GM12878 (cell line): Measurements from ENCODE around the gene GRB10. TPM values are rescaled to one million over a fixed set of nuclear protein-coding genes. Genes with fewer than 3 reads are reported as not detected.

Experiments used
- ATAC-seq: fragments of 200-7000 bp; cut with Tn5 transposase; 3 replicates; pipeline ENCODE4 v1.9.1; 2020; ENCODE audit warnings: mild to moderate bottlenecking, moderate library complexity
- BruUV-seq: library from RNA; stranded (reverse); fragments of 400-500 nt; replicated peaks from 2 replicates; lab custom pipeline; 2021; lab: Mats Ljungman, UMichigan
- CTCF ChIA-PET: fragments of 300-600 bp; sonication (Branson Sonifier 250); formaldehyde crosslinking; extraction: SDS; loops from one replicate; lab custom pipeline; 2021; ENCODE audit warnings: inconsistent platforms; lab: Yijun Ruan, JAX
- POLR2A ChIA-PET: fragments of 350-600 bp; formaldehyde crosslinking; extraction: SDS; loops from one replicate; lab custom pipeline; 2021; ENCODE audit warnings: inconsistent platforms; lab: Charles Lee
- RAD21 ChIA-PET: fragments of 300-600 bp; sonication (Branson Sonifier 250); formaldehyde crosslinking; loops from one replicate; lab custom pipeline; 2023; ENCODE audit warnings: antibody characterized with exemption; ENCODE audit not compliant: unreplicated experiment; lab: Charles Lee
- SMC1A ChIA-PET: fragments of 300-600 bp; sonication (Branson Sonifier 250); formaldehyde crosslinking; loops from one replicate; lab custom pipeline; 2023; ENCODE audit not compliant: unreplicated experiment, uncharacterized antibody; lab: Charles Lee
- DNase-seq: peaks from one replicate; pipeline ENCODE4 v3.0.0-alpha.2; 2011; ENCODE audit warnings: low read depth, low spot score
- FAIRE-seq: peaks from 3 replicates; lab custom pipeline; 2011; peaks lifted over from hg19 to GRCh38; lab: Jason Lieb, UNC
- H2AFZ ChIP-seq: 2 replicates; pipeline ENCODE4 v1.6.0; 2011; ENCODE audit warnings: low read depth, low read length, control low read depth; ENCODE audit not compliant: control insufficient read depth
- H3K27ac ChIP-seq: 2 replicates; pipeline ENCODE4 v1.5.1; 2011; ENCODE audit warnings: control low read depth; ENCODE audit not compliant: control insufficient read depth, insufficient read depth
- H3K27me3 ChIP-seq, 2 experiments: replicated peaks in 1 of 2; 2 replicates each; pipeline versions ENCODE4 v1.6.0 to v1.6.1; 2011; ENCODE audit warnings: low read length in 1 of 2; ENCODE audit not compliant: control insufficient read depth in 2 of 2, insufficient read depth in 2 of 2
- H3K36me3 ChIP-seq, 2 experiments: 2 replicates each; pipeline ENCODE4 v1.5.1; 2011; ENCODE audit warnings: low read length in 1 of 2; ENCODE audit not compliant: control insufficient read depth in 2 of 2, insufficient read depth in 2 of 2
- H3K4me1 ChIP-seq: 2 replicates; pipeline ENCODE4 v1.6.1; 2011; ENCODE audit warnings: mild to moderate bottlenecking, low read length, moderate library complexity, mixed read lengths; ENCODE audit not compliant: control insufficient read depth, insufficient read depth
- H3K4me2 ChIP-seq: 2 replicates; pipeline ENCODE4 v1.6.0; 2011; ENCODE audit warnings: control low read depth; ENCODE audit not compliant: control insufficient read depth, insufficient read depth
- H3K4me3 ChIP-seq: fragments of 200-600 bp; sonication (generic); 2 replicates; pipeline ENCODE4 v1.5.1; 2016
- H3K79me2 ChIP-seq: 2 replicates; pipeline ENCODE4 v1.6.0; 2011; ENCODE audit warnings: low read length; ENCODE audit not compliant: control insufficient read depth, insufficient read depth
- H3K9ac ChIP-seq: 2 replicates; pipeline ENCODE4 v1.8.0; 2011; ENCODE audit warnings: low read length, control low read depth, mixed read lengths; ENCODE audit not compliant: control insufficient read depth, insufficient read depth
- H3K9me3 ChIP-seq: replicated peaks from 3 replicates; pipeline ENCODE4 v1.5.1; 2011; ENCODE audit warnings: mild to moderate bottlenecking, low read length; ENCODE audit not compliant: control insufficient read depth, insufficient read depth
- H4K20me1 ChIP-seq: 2 replicates; pipeline ENCODE4 v1.6.0; 2011; ENCODE audit not compliant: control insufficient read depth, insufficient read depth
- ATF7 ChIP-seq: fragments of 450-650 bp; IDR thresholded peaks from 2 replicates; pipeline ENCODE4 v1.6.1; 2016; ENCODE audit warnings: low read depth, mild to moderate bottlenecking
- DPF2 ChIP-seq: fragments of 450-650 bp; IDR thresholded peaks from 2 replicates; pipeline ENCODE4 v1.6.1; 2017; ENCODE audit warnings: mild to moderate bottlenecking
- HDGF ChIP-seq: fragments of 450-650 bp; IDR thresholded peaks from 2 replicates; pipeline ENCODE4 v1.6.1; 2016; ENCODE audit warnings: antibody characterized with exemption
- MYB ChIP-seq: fragments of 150-350 bp; IDR thresholded peaks from 2 replicates; pipeline ENCODE4 v1.6.1; 2014; ENCODE audit warnings: mild to moderate bottlenecking, low read depth, low read length, borderline replicate concordance
- NKRF ChIP-seq: fragments of 450-650 bp; conservative IDR thresholded peaks from 2 replicates; pipeline ENCODE4 v1.6.1; 2017; ENCODE audit warnings: mild to moderate bottlenecking, moderate library complexity
- POLR2AphosphoS2 ChIP-seq: IDR thresholded peaks from 2 replicates; pipeline ENCODE4 v1.6.1; 2011; ENCODE audit warnings: low read depth, mild to moderate bottlenecking, low read length, improper control_type of control experiment, moderate library complexity
- PRDM15 ChIP-seq: fragments of 450-650 bp; formaldehyde crosslinking; IDR thresholded peaks from 2 replicates; pipeline ENCODE4 v1.4.0; 2020; ENCODE audit warnings: mild to moderate bottlenecking, moderate library complexity
- RCOR1 ChIP-seq: conservative IDR thresholded peaks from 2 replicates; pipeline ENCODE4 v1.6.1; 2012; ENCODE audit warnings: low read depth, low read length, improper control_type of control experiment
- SREBF1 ChIP-seq: IDR thresholded peaks from 2 replicates; pipeline ENCODE4 v1.6.1; 2012; ENCODE audit warnings: mild to moderate bottlenecking, low read length
- WGBS: methylation state at CpG from one replicate; pipeline ENCODE4 v1.1.6; 2016; ENCODE audit warnings: low lambda C conversion rate; ENCODE audit not compliant: insufficient replicate concordance, insufficient coverage; ENCODE audit errors: missing lambda C conversion rate; 5-methylcytosine and 5-hydroxymethylcytosine counted together
- in situ Hi-C: fragments of 300-500 bp; cut with MboI; formaldehyde crosslinking; loops from 9 replicates; pipeline ENCODE4 v1.14.3; 2018; ENCODE audit warnings: mixed read lengths
- intact Hi-C: fragments of 100-400 bp; cut with micrococcal nuclease; formaldehyde crosslinking; loops from one replicate; pipeline ENCODE4 v1.14.2; 2022; ENCODE audit not compliant: unreplicated experiment
- polyA plus RNA-seq, 11 experiments: library from polyadenylated mRNA; depleted of rRNA in 4 of 11; unstranded in 6 of 11; stranded (reverse) in 5 of 11; fragments of >200 nt; fragmentation: Nextera tagmentation in 4 of 11; fragmentation: Illumina TruSeq in 1 of 11; extraction: Ambion mirVana in 4 of 11; extraction: Trizol in 1 of 11; gene quantifications; 1 replicate in 1 of 11; 2 replicates in 10 of 11; pipeline versions ENCODE4 v1.2.1 to v1.2.3, GENCODE V29; 2011 to 2016; ENCODE audit warnings: inconsistent platforms in 2 of 11, missing spikeins in 2 of 11, low read depth in 1 of 11
- total RNA-seq, 4 experiments: library from RNA; depleted of rRNA in 3 of 4; stranded (reverse); fragments of >200 nt in 3 of 4; fragmentation: Illumina TruSeq in 1 of 4; extraction: Trizol in 1 of 4; gene quantifications; 2 replicates each; pipeline versions ENCODE4 v1.2.1 to v1.2.3, GENCODE V29; 2013 to 2021
- TF ChIP-seq, protein P1 (sequence below): fragments of 450-650 bp; IDR thresholded peaks from 2 replicates; pipeline ENCODE4 v1.6.1; 2017; ENCODE audit warnings: mild to moderate bottlenecking, moderate library complexity
- TF ChIP-seq, protein P2 (sequence below): IDR thresholded peaks from 2 replicates; pipeline ENCODE4 v1.6.1; 2012; ENCODE audit warnings: low read depth, low read length, improper control_type of control experiment

GRB10 gene
- total and polyA plus RNA-seq, 10 of the 15 experiments (the other 5 are each of a cell fraction or from before 2014, with no cell fraction given): 0.04 to 0.33 TPM; not detected in 8

GRCh38 chr7:50664461-50664922, 118.2 kb downstream of the GRB10 start (continued):
- TF ChIP-seq POLR2AphosphoS2: no peak
- no peak for TF ChIP-seq RCOR1
- TF ChIP-seq ATF7: no peak
- no peak for TF ChIP-seq HDGF
- TF ChIP-seq SREBF1: no peak
- TF ChIP-seq MYB: no peak
- TF ChIP-seq, all 136 proteins: peak for 20

DNA sequence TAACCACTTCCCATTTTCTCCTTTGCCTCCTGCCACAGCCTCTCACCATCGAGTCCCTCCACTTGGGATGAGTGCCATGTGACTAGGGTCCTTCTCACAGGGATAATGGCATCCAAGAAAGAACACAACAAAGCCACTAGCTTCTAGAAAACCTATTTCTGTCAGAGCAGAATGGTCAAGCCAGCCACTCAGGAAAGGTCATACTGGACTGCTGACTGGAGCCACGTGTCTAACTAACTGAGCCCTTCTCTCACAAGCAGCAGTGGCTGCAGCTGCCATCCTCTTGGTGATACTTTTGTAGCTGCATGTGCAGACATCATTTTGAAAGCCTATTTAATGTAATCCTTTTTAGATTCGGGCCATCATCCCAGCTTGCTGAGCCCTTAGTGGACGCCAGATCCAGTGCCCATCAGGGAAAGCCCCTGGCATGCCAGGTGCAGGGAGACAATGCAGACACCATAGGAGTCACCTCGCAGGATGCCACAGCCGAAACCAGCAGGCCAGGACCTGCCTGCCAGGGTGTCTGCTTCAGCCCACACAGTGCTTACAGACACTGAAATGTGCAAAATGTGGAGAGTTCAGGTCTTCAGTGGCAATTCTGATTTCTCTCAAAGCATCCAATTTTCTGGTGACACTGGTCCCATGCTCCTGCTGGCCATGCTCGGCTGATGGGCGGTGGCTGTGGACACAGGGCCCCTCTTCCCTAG, 119.1 kb downstream of the GRB10 start:
- intact Hi-C loops (no loop called here), in situ Hi-C loops (no loop called here)
- 60% methylated on average over 8 of the region's 8 CpGs for WGBS
- Histone ChIP-seq H3K79me2 (no peaks in the 10 kb centered on the region), H3K9ac (no peak overlapping the region), H3K27me3 (peaks cover 0 to 3% of the 10 kb centered on the region in 2 experiments; a peak in 3 of 4 replicates), H3K27ac (no peak overlapping the region), H3K4me2 (no peak overlapping the region), H3K4me3 (no peak overlapping the region), H3K9me3 (no peaks in the 10 kb centered on the region; the same call in 2 of the 3 replicates), H3K4me1 (peaks cover 42% of the 10 kb centered on the region), H2AFZ (no peak overlapping the region), H4K20me1 (no peaks in the 10 kb centered on the region), H3K36me3 (no peaks in the 10 kb centered on the region)
- ATAC-seq (no peak), DNase-seq (no peak), FAIRE-seq (no peak)
- ChIA-PET RAD21 (no interaction called here), CTCF (interaction anchor here (0.5 to 0.6 kb wide), 2 partner anchors 33 to 548 kb away, joined by 4 to 5 read pairs; no protein-coding TSS in a partner anchor), POLR2A (no interaction called here), SMC1A (interaction anchor here (1.1 kb wide), 1 partner anchor 1048 kb away, joined by 3 read pairs; no protein-coding TSS in a partner anchor)
- no TSS peak for BruUV-seq
- TF ChIP-seq, protein P1, sequence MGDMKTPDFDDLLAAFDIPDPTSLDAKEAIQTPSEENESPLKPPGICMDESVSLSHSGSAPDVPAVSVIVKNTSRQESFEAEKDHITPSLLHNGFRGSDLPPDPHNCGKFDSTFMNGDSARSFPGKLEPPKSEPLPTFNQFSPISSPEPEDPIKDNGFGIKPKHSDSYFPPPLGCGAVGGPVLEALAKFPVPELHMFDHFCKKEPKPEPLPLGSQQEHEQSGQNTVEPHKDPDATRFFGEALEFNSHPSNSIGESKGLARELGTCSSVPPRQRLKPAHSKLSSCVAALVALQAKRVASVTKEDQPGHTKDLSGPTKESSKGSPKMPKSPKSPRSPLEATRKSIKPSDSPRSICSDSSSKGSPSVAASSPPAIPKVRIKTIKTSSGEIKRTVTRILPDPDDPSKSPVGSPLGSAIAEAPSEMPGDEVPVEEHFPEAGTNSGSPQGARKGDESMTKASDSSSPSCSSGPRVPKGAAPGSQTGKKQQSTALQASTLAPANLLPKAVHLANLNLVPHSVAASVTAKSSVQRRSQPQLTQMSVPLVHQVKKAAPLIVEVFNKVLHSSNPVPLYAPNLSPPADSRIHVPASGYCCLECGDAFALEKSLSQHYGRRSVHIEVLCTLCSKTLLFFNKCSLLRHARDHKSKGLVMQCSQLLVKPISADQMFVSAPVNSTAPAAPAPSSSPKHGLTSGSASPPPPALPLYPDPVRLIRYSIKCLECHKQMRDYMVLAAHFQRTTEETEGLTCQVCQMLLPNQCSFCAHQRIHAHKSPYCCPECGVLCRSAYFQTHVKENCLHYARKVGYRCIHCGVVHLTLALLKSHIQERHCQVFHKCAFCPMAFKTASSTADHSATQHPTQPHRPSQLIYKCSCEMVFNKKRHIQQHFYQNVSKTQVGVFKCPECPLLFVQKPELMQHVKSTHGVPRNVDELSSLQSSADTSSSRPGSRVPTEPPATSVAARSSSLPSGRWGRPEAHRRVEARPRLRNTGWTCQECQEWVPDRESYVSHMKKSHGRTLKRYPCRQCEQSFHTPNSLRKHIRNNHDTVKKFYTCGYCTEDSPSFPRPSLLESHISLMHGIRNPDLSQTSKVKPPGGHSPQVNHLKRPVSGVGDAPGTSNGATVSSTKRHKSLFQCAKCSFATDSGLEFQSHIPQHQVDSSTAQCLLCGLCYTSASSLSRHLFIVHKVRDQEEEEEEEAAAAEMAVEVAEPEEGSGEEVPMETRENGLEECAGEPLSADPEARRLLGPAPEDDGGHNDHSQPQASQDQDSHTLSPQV: no peak
- TF ChIP-seq, protein P2, sequence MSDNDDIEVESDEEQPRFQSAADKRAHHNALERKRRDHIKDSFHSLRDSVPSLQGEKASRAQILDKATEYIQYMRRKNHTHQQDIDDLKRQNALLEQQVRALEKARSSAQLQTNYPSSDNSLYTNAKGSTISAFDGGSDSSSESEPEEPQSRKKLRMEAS: no peak
- TF ChIP-seq RCOR1 (no peak), NKRF (no peak), DPF2 (no peak), PRDM15 (CRISPR knock-in tag) (no peak)
